ENCODE measurements around the gene SPTLC2.

- TF ChIP-seq SRF (IDR thresholded peaks at IDR 0.05; ENCODE audit: low read depth, low read length) (no peak), FOSL1 (IDR thresholded peaks at IDR 0.05; ENCODE audit: insufficient read depth, low read depth, low read length) (no peak), HDAC6 (IDR thresholded peaks at IDR 0.05; ENCODE audit: low read depth, low read length) (no peak), POLR2A (IDR thresholded peaks at IDR 0.05; ENCODE audit: control extremely low read depth in 1 of 2, low read depth in 2 of 2, low read length in 2 of 2) (no peak), MAX (IDR thresholded peaks at IDR 0.05) (no peak), CTCF (IDR thresholded peaks at IDR 0.05; ENCODE audit: control extremely low read depth in 1 of 3, insufficient read depth in 1 of 3, low read depth in 1 of 3, low read length in 3 of 3) (no peak), SIN3A (conservative IDR thresholded peaks at IDR 0.05 in 1 of 2, IDR thresholded peaks at IDR 0.05 in 1 of 2; ENCODE audit: low read depth in 1 of 2, low read length in 2 of 2) (no peak), TBP (IDR thresholded peaks at IDR 0.05; ENCODE audit: low read depth, low read length) (no peak)
These were observed 67.0 kb downstream of the SPTLC2 start for GRCh38 chr14:77549451-77549850.
